Upper lobe of right lung (tissue), 1 donor: Measurements from ENCODE around the gene ZBTB16. TPM values are rescaled to one million over a fixed set of nuclear protein-coding genes. Genes with fewer than 3 reads are reported as not detected.

Source experiments
- ATAC-seq: fragments of 200-7000 bp; cut with Tn5 transposase; one replicate; pipeline ENCODE4 v1.9.1; 2020; ENCODE audit warnings: mild to moderate bottlenecking, moderate library complexity
- DNase-seq: peaks from one replicate; pipeline ENCODE4 v3.0.0-alpha.2; 2020
- H3K27ac ChIP-seq: fragments of 200-600 bp; one replicate; pipeline ENCODE4 v1.8.0; 2022
- H3K27me3 ChIP-seq: fragments of 200-600 bp; one replicate; pipeline ENCODE4 v1.8.0; 2022; ENCODE audit warnings: mild to moderate bottlenecking
- H3K36me3 ChIP-seq: fragments of 200-600 bp; one replicate; pipeline ENCODE4 v1.8.0; 2022
- H3K4me1 ChIP-seq: fragments of 200-600 bp; one replicate; pipeline ENCODE4 v1.8.0; 2022
- H3K4me3 ChIP-seq: fragments of 200-600 bp; one replicate; pipeline ENCODE4 v1.8.0; 2022; ENCODE audit warnings: mild to moderate bottlenecking
- H3K9me3 ChIP-seq: fragments of 200-600 bp; one replicate; pipeline ENCODE4 v1.8.0; 2022
- CTCF ChIP-seq: fragments of 200-600 bp; IDR thresholded peaks from one replicate; pipeline ENCODE4 v1.8.0; 2022; ENCODE audit warnings: antibody characterized with exemption
- intact Hi-C: fragments of 100-400 bp; cut with DNase I; formaldehyde crosslinking; loops from one replicate; pipeline ENCODE4 v1.11.0; 2022
- total RNA-seq: library from RNA; stranded (reverse); fragmentation: NEBNext Ultra II Directional; extraction: Animal tissue kit (Norgen Biotek cat#: 25700); gene quantifications from one replicate; pipeline ENCODE4 v1.2.1, GENCODE V29; 2021
- donor health status: DM: no; HTN: yes; CAD: no; lungs with severe emphysema.

ZBTB16 gene
- total RNA-seq, 1 donor from 2014 or later, result 221 TPM

- peaks cover 29% of the 10 kb centered on the region for H3K36me3 ChIP-seq
- H3K9me3 ChIP-seq, result no peaks in the 10 kb centered on the region
- H3K4me1 ChIP-seq, result peaks cover 50% of the 10 kb centered on the region
- H3K27ac ChIP-seq, result no peak overlapping the region
- intact Hi-C loops, result loop anchor here (10.0 kb wide), 1 partner anchor 54 kb away; no protein-coding TSS in a partner anchor
- no peak for TF ChIP-seq CTCF
- ATAC-seq, result no peak
- DNase-seq, result no peak
- H3K27me3 ChIP-seq, result no peaks in the 10 kb centered on the region
- no peak overlapping the region for H3K4me3 ChIP-seq
Measured at GRCh38 chr11:114201219-114201618, 141.7 kb downstream of the ZBTB16 start.

GRCh38 chr11:114202011-114202609 lies 142.6 kb downstream of the ZBTB16 start:
- Histone ChIP-seq H3K36me3 (peaks cover 38% of the 10 kb centered on the region), H3K27ac (no peak overlapping the region), H3K9me3 (no peaks in the 10 kb centered on the region), H3K4me1 (peaks cover 41% of the 10 kb centered on the region), H3K4me3 (no peak overlapping the region), H3K27me3 (no peaks in the 10 kb centered on the region)
- ATAC-seq (no peak), DNase-seq (no peak)
- TF ChIP-seq CTCF, result no peak
- intact Hi-C loops, result loop anchor here (10.0 kb wide), 1 partner anchor 53 kb away; no protein-coding TSS in a partner anchor

GRCh38 chr11:114207096-114207495 lies 147.6 kb downstream of the ZBTB16 start:
- ATAC-seq, result no peak
- H3K36me3 ChIP-seq, result peaks cover 74% of the 10 kb centered on the region

GRCh38 chr11:114208377-114208776 lies 148.9 kb downstream of the ZBTB16 start:
- Histone ChIP-seq H3K27ac (no peak overlapping the region), H3K4me3 (no peak overlapping the region), H3K27me3 (no peaks in the 10 kb centered on the region), H3K4me1 (peaks cover 18% of the 10 kb centered on the region), H3K9me3 (no peaks in the 10 kb centered on the region), H3K36me3 (peaks cover 85% of the 10 kb centered on the region)
- ATAC-seq (peak; percentile 30), DNase-seq (no peak)
- intact Hi-C loops, result loop anchor here (10.0 kb wide), 1 partner anchor 46 kb away; no protein-coding TSS in a partner anchor
- no peak for TF ChIP-seq CTCF

More at GRCh38 chr11:114207096-114207495, 147.6 kb downstream of the ZBTB16 start:
- intact Hi-C loops, result loop anchor here (10.0 kb wide), 1 partner anchor 48 kb away; no protein-coding TSS in a partner anchor
- Histone ChIP-seq H3K27ac (no peak overlapping the region), H3K27me3 (no peaks in the 10 kb centered on the region), H3K4me1 (peaks cover 23% of the 10 kb centered on the region), H3K9me3 (no peaks in the 10 kb centered on the region), H3K4me3 (no peak overlapping the region)
- DNase-seq, result no peak
- no peak for TF ChIP-seq CTCF

GRCh38 chr11:114209343-114209742 lies 149.8 kb downstream of the ZBTB16 start:
- intact Hi-C loops, result loop anchor here (10.0 kb wide), 1 partner anchor 45 kb away; no protein-coding TSS in a partner anchor
- ATAC-seq (no peak), DNase-seq (no peak)
- no peak for TF ChIP-seq CTCF
- Histone ChIP-seq H3K4me1 (peaks cover 18% of the 10 kb centered on the region), H3K27me3 (no peaks in the 10 kb centered on the region), H3K36me3 (peaks cover 80% of the 10 kb centered on the region), H3K9me3 (no peaks in the 10 kb centered on the region), H3K4me3 (no peak overlapping the region), H3K27ac (peak overlapping the region; percentile 24)
